Caco-2 (cell line): ENCODE measurements around the gene ASGR2. TPM values are rescaled to one million over a fixed set of nuclear protein-coding genes. Genes with fewer than 3 reads are reported as not detected.

Experiments used
- BruUV-seq: library from RNA; stranded (reverse); fragments of 400-500 nt; replicated peaks from 2 replicates; lab custom pipeline; 2021; lab: Mats Ljungman, UMichigan
- CTCF ChIA-PET: fragments of 300-600 bp; sonication (Branson Sonifier 250); formaldehyde crosslinking; loops from one replicate; lab custom pipeline; 2022; ENCODE audit warnings: antibody characterized with exemption; lab: Charles Lee
- POLR2A ChIA-PET: fragments of 300-600 bp; sonication (Branson Sonifier 250); formaldehyde crosslinking; loops from one replicate; lab custom pipeline; 2022; ENCODE audit warnings: antibody characterized with exemption; lab: Charles Lee
- DNase-seq, 2 experiments: peaks; one replicate each; pipeline versions ENCODE4 v3.0.0 to v3.0.0-alpha.2; 2020 to 2022
- H3K27me3 ChIP-seq: replicated peaks from 2 replicates; pipeline ENCODE4 v1.6.0; 2011; ENCODE audit warnings: low read length; ENCODE audit not compliant: control insufficient read depth, insufficient read depth
- H3K36me3 ChIP-seq: 2 replicates; pipeline ENCODE4 v1.5.1; 2011; ENCODE audit warnings: low read length; ENCODE audit not compliant: control insufficient read depth, insufficient read depth
- H3K4me1 ChIP-seq: fragments of 250-450 bp; sonication (Bioruptor Pico); 2 replicates; pipeline ENCODE4 v1.5.1; 2020; ENCODE audit warnings: mild to moderate bottlenecking
- H3K4me3 ChIP-seq: 2 replicates; pipeline ENCODE4 v1.5.1; 2011; ENCODE audit warnings: low read depth, mild to moderate bottlenecking, control low read depth, low read length
- H3K9me3 ChIP-seq: fragments of 250-450 bp; sonication (Bioruptor Pico); 2 replicates; pipeline ENCODE4 v1.5.1; 2020; ENCODE audit warnings: mild to moderate bottlenecking, moderate library complexity
- H3K27ac Mint-ChIP-seq: one replicate; pipeline ENCODE4 v1.8.0; 2022; ENCODE audit warnings: mixed read lengths; ENCODE audit not compliant: unreplicated experiment
- H3K27me3 Mint-ChIP-seq: one replicate; pipeline ENCODE4 v1.8.0; 2022; ENCODE audit warnings: mixed read lengths; ENCODE audit not compliant: insufficient read depth, unreplicated experiment
- H3K36me3 Mint-ChIP-seq: one replicate; pipeline ENCODE4 v1.8.0; 2022; ENCODE audit warnings: mild to moderate bottlenecking, mixed read lengths; ENCODE audit not compliant: insufficient read depth, unreplicated experiment
- H3K4me1 Mint-ChIP-seq: one replicate; pipeline ENCODE4 v1.8.0; 2022; ENCODE audit warnings: low read depth, mixed read lengths; ENCODE audit not compliant: unreplicated experiment
- H3K4me3 Mint-ChIP-seq: one replicate; pipeline ENCODE4 v1.8.0; 2022; ENCODE audit warnings: mild to moderate bottlenecking, moderate library complexity, mixed read lengths; ENCODE audit not compliant: unreplicated experiment
- H3K9me3 Mint-ChIP-seq: one replicate; pipeline ENCODE4 v1.8.0; 2022; ENCODE audit warnings: mixed read lengths; ENCODE audit not compliant: unreplicated experiment
- CTCF ChIP-seq, 2 experiments: fragments of 200-600 bp in 1 of 2; IDR thresholded peaks; 1 replicate in 1 of 2; 2 replicates in 1 of 2; pipeline versions ENCODE4 v1.5.1 to v1.8.0; 2011 to 2022; ENCODE audit warnings: antibody characterized with exemption in 1 of 2, control low read depth in 1 of 2, inconsistent platforms in 1 of 2, low read depth in 1 of 2, low read length in 1 of 2, mild to moderate bottlenecking in 1 of 2, moderate library complexity in 1 of 2; ENCODE audit not compliant: insufficient read depth in 1 of 2, severe bottlenecking in 1 of 2, unreplicated experiment in 1 of 2
- intact Hi-C: fragments of 100-400 bp; cut with micrococcal nuclease; formaldehyde crosslinking; loops from one replicate; pipeline ENCODE4 v1.10.0; 2022; ENCODE audit not compliant: unreplicated experiment
- total RNA-seq: library from RNA; stranded (reverse); gene quantifications from 2 replicates; pipeline ENCODE4 v1.2.3, GENCODE V29; 2022

ASGR2 gene
- total RNA-seq, 1 experiment from 2014 or later, result 12.8 TPM

GRCh38 chr17:7064261-7064660 is 50.4 kb downstream of the ASGR2 start:
- Histone ChIP-seq H3K9me3 (no peaks in the 10 kb centered on the region), H3K36me3 (no peaks in the 10 kb centered on the region), H3K4me3 (no peak overlapping the region), H3K4me1 (no peaks in the 10 kb centered on the region), H3K27me3 (no peaks in the 10 kb centered on the region)
- ChIA-PET POLR2A (no interaction called here), CTCF (no interaction called here)
- Mint-ChIP-seq H3K9me3 (peaks cover 15% of the 10 kb centered on the region), H3K27me3 (no peaks in the 10 kb centered on the region), H3K4me1 (peaks cover 12% of the 10 kb centered on the region), H3K4me3 (no peak overlapping the region), H3K36me3 (no peaks in the 10 kb centered on the region), H3K27ac (no peak overlapping the region)
- TF ChIP-seq CTCF (IDR thresholded peaks at IDR 0.05; ENCODE audit: insufficient read depth in 1 of 2, low read depth in 1 of 2, low read length in 1 of 2, severe bottlenecking in 1 of 2, unreplicated experiment in 1 of 2), result no peak
- DNase-seq, result no peak
- BruUV-seq, result no TSS peak
- intact Hi-C loops, result no loop called here

- intact Hi-C loops, result no loop called here
- no peaks in the 10 kb centered on the region for H3K4me1 ChIP-seq
- Mint-ChIP-seq H3K4me1 (peaks cover 12% of the 10 kb centered on the region), H3K36me3 (no peaks in the 10 kb centered on the region), H3K9me3 (peaks cover 8% of the 10 kb centered on the region), H3K27ac (no peak overlapping the region), H3K27me3 (no peaks in the 10 kb centered on the region), H3K4me3 (no peak overlapping the region)
- BruUV-seq, result no TSS peak
- TF ChIP-seq CTCF (IDR thresholded peaks at IDR 0.05; ENCODE audit: insufficient read depth in 1 of 2, low read depth in 1 of 2, low read length in 1 of 2, severe bottlenecking in 1 of 2, unreplicated experiment in 1 of 2), result no peak
- no peak for DNase-seq
- ChIA-PET POLR2A (no interaction called here), CTCF (no interaction called here)
- no peaks in the 10 kb centered on the region for H3K9me3 ChIP-seq
- no peaks in the 10 kb centered on the region for H3K36me3 ChIP-seq
- H3K4me3 ChIP-seq, result no peak overlapping the region
- no peaks in the 10 kb centered on the region for H3K27me3 ChIP-seq
Measured at GRCh38 chr17:7063518-7064094, 51.0 kb downstream of the ASGR2 start.

- no peak for DNase-seq
- Mint-ChIP-seq H3K4me3 (no peak overlapping the region), H3K27me3 (no peaks in the 10 kb centered on the region), H3K4me1 (peaks cover 12% of the 10 kb centered on the region), H3K36me3 (no peaks in the 10 kb centered on the region), H3K27ac (no peak overlapping the region), H3K9me3 (no peaks in the 10 kb centered on the region)
- Histone ChIP-seq H3K36me3 (no peaks in the 10 kb centered on the region), H3K4me1 (no peaks in the 10 kb centered on the region), H3K27me3 (no peaks in the 10 kb centered on the region), H3K4me3 (no peak overlapping the region), H3K9me3 (no peaks in the 10 kb centered on the region)
- BruUV-seq, result no TSS peak
- no peak for TF ChIP-seq CTCF (IDR thresholded peaks at IDR 0.05; ENCODE audit: insufficient read depth in 1 of 2, low read depth in 1 of 2, low read length in 1 of 2, severe bottlenecking in 1 of 2, unreplicated experiment in 1 of 2)
- CTCF ChIA-PET, result no interaction called here
- POLR2A ChIA-PET, result no interaction called here
- intact Hi-C loops, result no loop called here
Measured at GRCh38 chr17:7060165-7060891, 54.3 kb downstream of the ASGR2 start.
